Right ventricle myocardium superior (tissue), 1 donor: Measurements from ENCODE around the gene ANKS1B. TPM values are rescaled to one million over a fixed set of nuclear protein-coding genes. Genes with fewer than 3 reads are reported as not detected.
A peak's percentile ranks its signal among the peaks of the same experiment; 100 is the strongest.
"Not testable (repeated sequence)": the region's sequence is repeated elsewhere in the genome, so short reads cannot be mapped to it uniquely, and the experiment has no call there.

Experiments used
- ATAC-seq: fragments of 200-7000 bp; cut with Tn5 transposase; one replicate; pipeline ENCODE4 v1.9.1; 2020; ENCODE audit warnings: mild to moderate bottlenecking; ENCODE audit not compliant: poor library complexity
- DNase-seq: peaks from one replicate; pipeline ENCODE4 v3.0.0-alpha.2; 2020
- intact Hi-C: fragments of 100-400 bp; cut with DNase I; formaldehyde crosslinking; loops from one replicate; pipeline ENCODE4 v1.11.2; 2022
- long read RNA-seq: library from polyadenylated mRNA; unstranded; transcript quantifications from one replicate; pipeline ENCODE4 v2.0.0, GENCODE V29; 2021
- total RNA-seq: library from RNA; stranded (reverse); fragmentation: NEBNext Ultra II Directional; extraction: Animal tissue kit (Norgen Biotek cat#: 25700); gene quantifications from one replicate; pipeline ENCODE4 v1.2.1, GENCODE V29; 2021
- donor health status: DM: no; HTN: yes; CAD: no; lungs with severe emphysema.

ANKS1B gene
- 1.2 TPM for total RNA-seq
- long read RNA-seq: 0 reads

- DNase-seq: peak; percentile 69
- intact Hi-C loops: no loop called here
- peak; percentile 87 for ATAC-seq
Observed at GRCh38 chr12:99984271-99985128, at the start of gene ANKS1B. Gene ANKS1B (minus strand): TSS chr12:99984936. CDS start chr12:99984237, 699 bp downstream.

- intact Hi-C loops: no loop called here
- ATAC-seq: no peak
Observed at GRCh38 chr12:100031836-100032235, 47.1 kb upstream of the ANKS1B start.

GRCh38 chr12:100027671-100028070 is 42.9 kb upstream of the ANKS1B start:
- intact Hi-C loops: no loop called here
- ATAC-seq (no peak), DNase-seq (no peak)

More at GRCh38 chr12:100031836-100032235, 47.1 kb upstream of the ANKS1B start:
- no peak for DNase-seq

- intact Hi-C loops: no loop called here
- ATAC-seq: no peak
- no peak for DNase-seq
Observed at GRCh38 chr12:100026241-100026640, 41.5 kb upstream of the ANKS1B start.

- ATAC-seq (no peak), DNase-seq (no peak)
- intact Hi-C loops: no loop called here
Observed at GRCh38 chr12:100024974-100025555, 40.3 kb upstream of the ANKS1B start.

GRCh38 chr12:100020370-100020769 is 35.6 kb upstream of the ANKS1B start:
- ATAC-seq (no peak), DNase-seq (no peak)
- intact Hi-C loops: no loop called here

- ATAC-seq (no peak), DNase-seq (no peak)
- intact Hi-C loops: no loop called here
Observed at GRCh38 chr12:100017056-100017455, 32.3 kb upstream of the ANKS1B start.

GRCh38 chr12:100016304-100016703 is 31.6 kb upstream of the ANKS1B start:
- intact Hi-C loops, DNase-seq, ATAC-seq: not testable (repeated sequence)

GRCh38 chr12:100005846-100006245 is 21.1 kb upstream of the ANKS1B start:
- DNase-seq, ATAC-seq, intact Hi-C loops: not testable (repeated sequence)

- DNase-seq (no peak), ATAC-seq (no peak)
- intact Hi-C loops: no loop called here
Observed at GRCh38 chr12:99997806-99998205, 13.1 kb upstream of the ANKS1B start.

GRCh38 chr12:99996095-99996494 is 11.4 kb upstream of the ANKS1B start:
- DNase-seq: no peak
- ATAC-seq: no peak
- intact Hi-C loops: no loop called here

- ATAC-seq (no peak), DNase-seq (no peak)
- intact Hi-C loops: no loop called here
Observed at GRCh38 chr12:99985631-99986030, 895 bp upstream of the ANKS1B start.

- intact Hi-C loops: no loop called here
- DNase-seq (no peak), ATAC-seq (peak; percentile 33)
Observed at GRCh38 chr12:99985129-99985570, 414 bp upstream of the ANKS1B start.

GRCh38 chr12:99983456-99984258 is 1.1 kb downstream of the ANKS1B start:
- peak; percentile 21 for ATAC-seq
- intact Hi-C loops: no loop called here
- no peak for DNase-seq

GRCh38 chr12:99981639-99982190 is 3.0 kb downstream of the ANKS1B start:
- DNase-seq: no peak
- no peak for ATAC-seq
- intact Hi-C loops: no loop called here

- DNase-seq (no peak), ATAC-seq (no peak)
- intact Hi-C loops: no loop called here
Observed at GRCh38 chr12:99979471-99979870, 5.3 kb downstream of the ANKS1B start.

GRCh38 chr12:99978152-99978551 is 6.6 kb downstream of the ANKS1B start:
- ATAC-seq (no peak), DNase-seq (no peak)
- intact Hi-C loops: no loop called here

- no peak for DNase-seq
- intact Hi-C loops: no loop called here
- ATAC-seq: no peak
Observed at GRCh38 chr12:99977550-99977949, 7.2 kb downstream of the ANKS1B start.

GRCh38 chr12:99976762-99977161 is 8.0 kb downstream of the ANKS1B start:
- ATAC-seq (no peak), DNase-seq (no peak)
- intact Hi-C loops: no loop called here
